NCI-H345 treated with DMSO at 0.1 percent for 48 hours (cell line): ENCODE data around the gene TACC3.

Experiments used
- DNase-seq: peaks from one replicate; lab custom pipeline; 2025; ENCODE audit not compliant: unreplicated experiment; lab: John Stamatoyannopoulos, UW

TACC3 gene

GRCh38 chr4:1788254-1788973, 67.1 kb downstream of the TACC3 start:
- no peak for DNase-seq

- DNase-seq, result no peak
These were observed 68.2 kb downstream of the TACC3 start for GRCh38 chr4:1789552-1789951.

DNA sequence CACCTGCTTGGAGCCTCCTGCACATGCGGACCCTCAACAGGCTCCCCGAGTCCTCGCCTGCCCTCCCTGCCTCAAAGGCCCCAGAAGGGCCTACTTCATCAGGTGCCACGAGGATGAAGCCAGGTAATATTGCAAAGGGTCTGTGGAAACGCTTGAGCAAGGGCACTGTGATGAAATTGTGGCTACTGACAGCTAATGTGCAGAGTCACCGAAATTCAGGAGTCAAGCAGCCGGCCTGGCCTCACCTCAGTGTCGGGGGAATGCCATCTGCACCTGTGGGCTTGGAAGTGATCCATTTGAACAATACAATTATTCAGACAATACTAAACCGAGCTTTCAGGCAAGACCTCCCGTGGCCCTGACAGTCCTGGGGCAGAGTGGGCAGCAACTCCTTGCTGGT, 68.7 kb downstream of the TACC3 start:
- DNase-seq, result no peak

DNA sequence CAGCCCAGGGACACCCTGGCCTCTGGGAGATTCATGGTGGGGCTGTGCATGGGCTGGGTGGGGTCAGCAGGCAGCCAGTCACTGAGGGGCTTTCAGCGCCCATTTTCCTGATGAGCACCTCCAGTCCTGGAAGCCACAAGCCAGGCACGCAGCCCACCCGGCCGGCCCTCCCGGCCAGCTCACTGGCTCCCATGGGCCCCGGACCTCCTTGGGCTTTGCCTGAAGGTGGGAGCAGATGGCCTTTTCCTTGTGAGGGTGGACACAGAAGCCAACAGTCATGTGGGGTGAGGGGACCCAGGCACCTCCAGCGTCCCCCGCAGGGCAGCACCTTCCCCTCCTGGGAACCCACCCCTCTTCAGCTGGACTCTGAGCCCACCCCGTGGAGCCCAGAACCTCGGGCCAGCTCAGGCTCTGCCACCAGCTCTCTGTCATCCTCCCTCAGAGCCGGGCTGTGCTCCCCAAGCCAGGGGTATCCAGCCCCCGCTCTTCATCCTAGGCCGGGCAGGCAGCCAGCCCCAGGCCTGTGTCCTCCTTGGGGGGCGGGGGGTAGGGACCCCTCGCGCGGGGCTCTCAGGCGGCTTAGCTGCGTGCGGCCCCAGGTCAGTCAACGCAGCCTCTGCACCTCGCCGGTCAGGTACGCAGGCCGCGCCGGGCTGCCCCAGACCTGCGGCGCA, 71.0 kb downstream of the TACC3 start:
- DNase-seq, result no peak

GRCh38 chr4:1792832-1793495, 71.6 kb downstream of the TACC3 start, which contains the start of gene FGFR3:
Gene FGFR3, plus strand, starts transcription at chr4:1793293. Its CDS starts 642 bp downstream, at chr4:1793935.
- DNase-seq, result no peak

DNA sequence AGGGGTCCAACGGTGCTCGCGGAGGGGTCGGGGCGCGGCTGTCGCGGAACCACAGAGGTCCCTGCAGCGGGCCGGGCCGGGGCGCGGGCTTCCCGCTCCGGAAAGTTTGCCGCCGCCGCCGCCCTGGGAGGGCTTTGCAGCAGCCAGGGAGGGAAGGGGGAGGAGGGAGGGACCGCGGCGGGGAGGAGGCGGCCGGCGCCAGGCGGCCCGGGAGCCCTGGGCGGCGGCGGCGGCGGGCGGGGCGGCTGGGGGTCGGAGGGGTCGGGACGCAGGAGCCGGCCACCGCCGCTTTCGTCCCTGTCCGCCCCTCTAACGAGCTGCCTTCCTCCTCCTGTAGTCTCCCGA, 72.1 kb downstream of the TACC3 start:
- DNase-seq, result no peak

DNA sequence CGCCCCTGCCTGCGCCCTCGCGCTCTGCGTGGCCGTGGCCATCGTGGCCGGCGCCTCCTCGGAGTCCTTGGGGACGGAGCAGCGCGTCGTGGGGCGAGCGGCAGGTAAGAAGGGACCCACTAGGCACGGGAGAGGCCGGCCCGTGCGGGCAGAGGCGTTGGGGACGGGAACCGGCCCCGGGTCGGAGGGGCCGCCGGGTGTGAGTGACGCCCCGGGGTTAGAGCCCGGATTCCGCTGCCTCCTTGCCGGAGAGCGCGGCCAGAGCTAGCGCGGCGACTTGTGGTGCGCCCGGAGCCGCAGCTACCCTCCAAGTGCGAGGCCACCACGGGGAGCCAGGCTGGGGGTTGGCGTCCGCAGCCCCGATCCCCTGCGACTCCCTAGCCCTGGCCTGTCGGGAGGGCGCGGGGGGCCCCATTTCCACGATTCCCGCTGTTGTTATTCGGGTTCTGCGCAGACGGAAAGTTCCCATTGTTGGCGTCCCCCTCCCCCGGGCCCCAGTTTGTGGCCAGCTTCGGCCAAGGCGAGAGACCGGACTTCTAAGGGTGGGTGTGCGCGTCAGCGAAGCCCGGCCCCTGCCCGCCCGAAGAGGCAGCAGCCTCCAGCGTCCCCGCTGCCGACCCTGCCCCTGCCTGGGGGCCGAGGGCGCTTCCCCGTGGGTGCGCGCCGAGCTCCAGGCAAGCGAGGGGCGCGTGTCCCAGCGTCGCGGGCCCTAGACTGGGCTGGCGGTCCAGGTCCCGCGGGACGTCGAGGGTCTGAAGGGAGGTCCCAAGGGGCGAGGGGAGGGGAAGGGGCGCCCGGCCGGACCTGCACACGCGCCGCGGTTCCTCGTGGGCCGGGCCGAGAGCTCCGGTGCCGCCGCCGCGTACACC, 72.9 kb downstream of the TACC3 start:
- DNase-seq, result no peak
